Neural crest cell (in vitro differentiated cells): ENCODE measurements around the gene LYPD6. TPM values are rescaled to one million over a fixed set of nuclear protein-coding genes. Genes with fewer than 3 reads are reported as not detected.

Experiments used
- DNase-seq: peaks from one replicate; pipeline ENCODE4 v3.0.0; 2021; ENCODE audit warnings: low read depth, mixed read lengths, low spot score
- H3K27ac Mint-ChIP-seq: one replicate; pipeline ENCODE4 v1.8.0; 2021; ENCODE audit warnings: mild to moderate bottlenecking, mixed read lengths; ENCODE audit not compliant: unreplicated experiment
- H3K27me3 Mint-ChIP-seq: 2 replicates; pipeline ENCODE4 v1.8.0; 2021; ENCODE audit warnings: low read depth, mild to moderate bottlenecking, mixed read lengths
- H3K36me3 Mint-ChIP-seq: 2 replicates; pipeline ENCODE4 v1.8.0; 2021; ENCODE audit warnings: low read depth, mild to moderate bottlenecking, mixed read lengths
- H3K4me1 Mint-ChIP-seq: 2 replicates; pipeline ENCODE4 v1.8.0; 2021; ENCODE audit warnings: mixed read lengths
- H3K4me3 Mint-ChIP-seq: one replicate; pipeline ENCODE4 v1.8.0; 2021; ENCODE audit warnings: mild to moderate bottlenecking, mixed read lengths
- H3K9me3 Mint-ChIP-seq: 2 replicates; pipeline ENCODE4 v1.8.0; 2021; ENCODE audit warnings: mixed read lengths
- CTCF ChIP-seq: fragments of 200-600 bp; sonication (generic); conservative IDR thresholded peaks from 2 replicates; pipeline ENCODE4 v1.5.0; 2021; ENCODE audit warnings: antibody characterized with exemption, mild to moderate bottlenecking
- total RNA-seq: library from RNA; stranded (reverse); gene quantifications from 2 replicates; pipeline ENCODE4 v1.2.1, GENCODE V29; 2021

The LYPD6 gene
- total RNA-seq, 1 donor from 2014 or later, result 7.1 TPM

GRCh38 chr2:149448315-149448714, 117.9 kb downstream of the LYPD6 start:
- Mint-ChIP-seq H3K36me3 (peaks cover 4% of the 10 kb centered on the region), H3K4me3 (no peak overlapping the region), H3K4me1 (no peaks in the 10 kb centered on the region), H3K9me3 (no peaks in the 10 kb centered on the region), H3K27ac (no peak overlapping the region), H3K27me3 (no peaks in the 10 kb centered on the region)
- no peak for TF ChIP-seq CTCF
- no peak for DNase-seq

DNA sequence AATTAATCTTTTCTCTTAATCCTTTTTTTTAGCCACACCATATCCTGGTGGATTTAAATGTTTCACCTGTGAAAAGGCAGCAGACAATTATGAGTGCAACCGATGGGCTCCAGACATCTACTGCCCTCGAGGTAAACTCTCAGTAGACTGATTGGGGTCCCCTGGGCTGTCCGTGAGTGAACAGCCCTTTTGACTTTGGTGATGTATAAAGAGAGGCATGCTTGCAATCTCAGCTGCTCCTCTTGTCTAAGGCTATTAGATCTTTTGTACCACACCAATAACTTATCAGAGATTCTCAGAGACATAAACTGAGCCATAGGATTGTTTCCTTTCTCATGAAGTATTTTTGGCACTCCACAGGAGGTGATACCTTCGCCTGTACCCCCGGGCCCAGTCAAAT, 118.6 kb downstream of the LYPD6 start:
- Mint-ChIP-seq H3K27me3 (no peaks in the 10 kb centered on the region), H3K27ac (no peak overlapping the region), H3K4me3 (no peak overlapping the region), H3K4me1 (no peaks in the 10 kb centered on the region), H3K36me3 (peaks cover 4% of the 10 kb centered on the region), H3K9me3 (no peaks in the 10 kb centered on the region)
- DNase-seq, result no peak
- no peak for TF ChIP-seq CTCF

DNA sequence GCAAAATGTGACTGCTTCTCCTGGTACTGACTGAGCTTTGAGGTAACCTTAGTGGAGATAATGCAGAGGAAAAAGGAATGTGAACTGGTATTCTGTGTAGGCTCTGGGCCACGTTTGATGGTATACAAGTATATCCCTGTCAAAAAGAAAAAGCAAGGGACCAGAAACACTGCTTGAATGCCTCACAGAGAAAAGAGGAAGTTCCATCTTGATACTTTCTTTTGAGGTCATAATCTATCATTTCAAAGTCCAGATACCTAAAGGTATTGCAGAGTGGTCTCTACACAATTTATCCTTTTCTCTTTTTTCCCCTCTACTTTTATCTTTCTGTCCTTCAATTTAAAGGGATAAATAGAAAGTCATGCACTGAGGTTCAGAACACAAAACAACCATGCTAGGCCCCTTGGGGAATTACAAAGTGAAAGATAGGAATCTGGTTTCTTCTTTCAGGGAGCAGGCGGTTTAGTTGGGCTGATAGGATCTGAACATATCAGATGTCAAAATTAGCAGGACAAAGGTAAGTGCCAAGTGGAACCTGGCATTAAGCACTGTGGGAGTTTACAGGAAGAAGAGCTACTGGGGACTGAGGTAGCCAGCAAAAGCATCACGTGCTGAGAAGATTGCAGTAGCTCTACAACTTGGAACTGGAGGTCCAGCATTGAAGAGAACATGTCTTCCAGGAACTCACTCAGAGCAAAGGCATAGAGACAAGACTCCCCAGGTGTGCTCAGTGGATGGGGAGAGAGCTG, 121.2 kb downstream of the LYPD6 start:
- no peak for DNase-seq
- no peak for TF ChIP-seq CTCF
- no peak overlapping the region for H3K4me3 Mint-ChIP-seq
- H3K27ac Mint-ChIP-seq, result no peak overlapping the region
- H3K36me3 Mint-ChIP-seq, result peaks cover 7% of the 10 kb centered on the region
- H3K9me3 Mint-ChIP-seq, result no peaks in the 10 kb centered on the region
- H3K4me1 Mint-ChIP-seq, result no peaks in the 10 kb centered on the region
- no peaks in the 10 kb centered on the region for H3K27me3 Mint-ChIP-seq

DNA sequence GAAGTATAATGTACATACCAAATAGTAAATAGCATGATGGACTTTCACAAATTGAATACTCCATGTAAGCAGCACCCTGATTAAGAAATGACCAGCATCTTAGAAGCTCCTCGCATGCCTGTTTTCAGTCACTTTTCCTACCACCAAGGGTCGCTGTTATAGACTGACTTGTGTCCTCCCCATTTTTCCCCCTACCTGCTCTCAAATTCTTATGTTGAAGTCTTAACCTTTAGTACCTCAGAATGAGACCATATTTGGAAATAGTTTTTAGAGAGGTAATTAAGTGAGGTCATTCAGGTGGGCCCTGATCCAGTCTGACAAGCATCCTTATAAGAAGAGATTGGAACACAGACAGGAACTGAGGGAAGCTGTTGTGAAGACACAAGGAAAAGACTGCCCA, 125.9 kb downstream of the LYPD6 start:
- Mint-ChIP-seq H3K4me3 (no peak overlapping the region), H3K9me3 (peaks cover 20% of the 10 kb centered on the region), H3K27ac (no peak overlapping the region), H3K4me1 (no peaks in the 10 kb centered on the region), H3K27me3 (no peaks in the 10 kb centered on the region), H3K36me3 (peaks cover 30% of the 10 kb centered on the region)
- DNase-seq, result no peak
- TF ChIP-seq CTCF, result no peak

DNA sequence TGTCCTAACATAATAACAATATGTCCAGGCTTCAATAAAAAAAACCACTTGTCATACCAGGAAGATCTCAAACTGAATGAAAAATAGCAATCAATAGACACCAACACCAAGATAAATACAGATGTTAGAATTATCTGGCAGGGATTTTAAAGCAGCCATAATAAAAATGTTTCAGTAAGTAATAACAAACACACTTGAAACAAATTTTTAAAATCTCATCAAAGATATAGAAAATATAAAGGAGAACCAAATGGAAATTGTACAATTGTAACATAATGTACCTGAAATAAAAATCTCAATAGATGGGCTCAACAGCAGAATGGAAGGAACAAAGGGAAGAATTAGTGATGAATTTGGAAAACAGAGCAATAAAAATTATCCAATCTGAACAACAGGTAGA, 128.1 kb downstream of the LYPD6 start:
- H3K4me3 Mint-ChIP-seq, result no peak overlapping the region
- H3K9me3 Mint-ChIP-seq, result peaks cover 20% of the 10 kb centered on the region
- DNase-seq, result no peak
- peaks cover 33% of the 10 kb centered on the region for H3K36me3 Mint-ChIP-seq
- no peaks in the 10 kb centered on the region for H3K27me3 Mint-ChIP-seq
- H3K27ac Mint-ChIP-seq, result no peak overlapping the region
- TF ChIP-seq CTCF, result no peak
- H3K4me1 Mint-ChIP-seq, result no peaks in the 10 kb centered on the region
